Central memory CD8-positive, alpha-beta T cell (primary cell): ENCODE results near the gene ALX1.
"Not testable (repeated sequence)": the region's sequence is repeated elsewhere in the genome, so short reads cannot be mapped to it uniquely, and the experiment has no call there.

Source experiments
- ATAC-seq: fragments of 150-1000 bp; cut with Tn5 transposase; replicated peaks from 2 replicates; pipeline ENCODE4 v1.10.0; 2022; ENCODE audit warnings: mild to moderate bottlenecking, moderate FRiP score, moderate number of reproducible peaks; ENCODE audit not compliant: poor library complexity, severe bottlenecking; ENCODE audit errors: extremely low read depth
- DNase-seq, 2 donors: peaks; one replicate each; pipeline ENCODE4 v3.0.0; 2021; ENCODE audit warnings: low spot score in 2 of 2
- H3K27ac Mint-ChIP-seq: one replicate; pipeline ENCODE4 v1.8.0; 2022; ENCODE audit warnings: low read depth, mild to moderate bottlenecking, moderate library complexity, mixed read lengths
- H3K27me3 Mint-ChIP-seq: one replicate; pipeline ENCODE4 v1.8.0; 2022; ENCODE audit warnings: mixed read lengths
- H3K36me3 Mint-ChIP-seq: one replicate; pipeline ENCODE4 v1.8.0; 2022; ENCODE audit warnings: mild to moderate bottlenecking, moderate library complexity, mixed read lengths; ENCODE audit not compliant: insufficient read depth
- H3K4me1 Mint-ChIP-seq: one replicate; pipeline ENCODE4 v1.8.0; 2022; ENCODE audit warnings: mixed read lengths
- H3K4me3 Mint-ChIP-seq: one replicate; pipeline ENCODE4 v1.8.0; 2022; ENCODE audit warnings: mild to moderate bottlenecking, moderate library complexity, mixed read lengths
- H3K9me3 Mint-ChIP-seq: one replicate; pipeline ENCODE4 v1.8.0; 2022; ENCODE audit warnings: mixed read lengths

The ALX1 gene

GRCh38 chr12:85310456-85311076 lies 30.5 kb downstream of the ALX1 start:
- DNase-seq (no peak), ATAC-seq (no peak)
- Mint-ChIP-seq H3K4me3 (no peak overlapping the region), H3K9me3 (no peaks in the 10 kb centered on the region), H3K27me3 (no peaks in the 10 kb centered on the region), H3K4me1 (no peaks in the 10 kb centered on the region), H3K36me3 (no peaks in the 10 kb centered on the region), H3K27ac (no peak overlapping the region)

- not testable (repeated sequence) for H3K4me1 Mint-ChIP-seq, H3K36me3 Mint-ChIP-seq, H3K27ac Mint-ChIP-seq, H3K4me3 Mint-ChIP-seq, H3K27me3 Mint-ChIP-seq, H3K9me3 Mint-ChIP-seq, DNase-seq, ATAC-seq
Measured at GRCh38 chr12:85317866-85318636, 38.0 kb downstream of the ALX1 start.

- H3K4me1 Mint-ChIP-seq: no peaks in the 10 kb centered on the region
- no peak overlapping the region for H3K27ac Mint-ChIP-seq
- peaks cover 13% of the 10 kb centered on the region for H3K9me3 Mint-ChIP-seq
- H3K4me3 Mint-ChIP-seq: no peak overlapping the region
- no peaks in the 10 kb centered on the region for H3K27me3 Mint-ChIP-seq
- H3K36me3 Mint-ChIP-seq: no peaks in the 10 kb centered on the region
- no peak for ATAC-seq
- no peak for DNase-seq
Measured at GRCh38 chr12:85322715-85323114, 42.7 kb downstream of the ALX1 start.

- H3K27ac Mint-ChIP-seq: no peak overlapping the region
- ATAC-seq (no peak), DNase-seq (no peak)
- H3K4me3 Mint-ChIP-seq: no peak overlapping the region
- no peaks in the 10 kb centered on the region for H3K36me3 Mint-ChIP-seq
- peaks cover 11% of the 10 kb centered on the region for H3K9me3 Mint-ChIP-seq
- H3K27me3 Mint-ChIP-seq: no peaks in the 10 kb centered on the region
- H3K4me1 Mint-ChIP-seq: no peaks in the 10 kb centered on the region
Measured at GRCh38 chr12:85325442-85325841, 45.4 kb downstream of the ALX1 start.

- no peak for ATAC-seq
- no peaks in the 10 kb centered on the region for H3K4me1 Mint-ChIP-seq
- no peaks in the 10 kb centered on the region for H3K36me3 Mint-ChIP-seq
- no peak overlapping the region for H3K4me3 Mint-ChIP-seq
- peaks cover 23% of the 10 kb centered on the region for H3K9me3 Mint-ChIP-seq
- no peak overlapping the region for H3K27ac Mint-ChIP-seq
- no peak for DNase-seq
- H3K27me3 Mint-ChIP-seq: no peaks in the 10 kb centered on the region
Measured at GRCh38 chr12:85329913-85330312, 49.9 kb downstream of the ALX1 start.

GRCh38 chr12:85348779-85349178 lies 68.8 kb downstream of the ALX1 start:
- no peaks in the 10 kb centered on the region for H3K36me3 Mint-ChIP-seq
- no peaks in the 10 kb centered on the region for H3K27me3 Mint-ChIP-seq
- no peak for ATAC-seq
- no peaks in the 10 kb centered on the region for H3K4me1 Mint-ChIP-seq
- peaks cover 11% of the 10 kb centered on the region for H3K9me3 Mint-ChIP-seq
- no peak for DNase-seq
- H3K4me3 Mint-ChIP-seq: no peak overlapping the region
- H3K27ac Mint-ChIP-seq: no peak overlapping the region

GRCh38 chr12:85350356-85350755 lies 70.3 kb downstream of the ALX1 start:
- no peaks in the 10 kb centered on the region for H3K4me1 Mint-ChIP-seq
- peaks cover 2% of the 10 kb centered on the region for H3K9me3 Mint-ChIP-seq
- no peak for DNase-seq
- H3K27ac Mint-ChIP-seq: no peak overlapping the region
- no peak for ATAC-seq
- H3K4me3 Mint-ChIP-seq: no peak overlapping the region
- H3K27me3 Mint-ChIP-seq: no peaks in the 10 kb centered on the region
- no peaks in the 10 kb centered on the region for H3K36me3 Mint-ChIP-seq
